GM08714 (cell line): ENCODE data around the gene GID4.

Experiments
- H3K4me3 ChIP-seq: fragments of 200-500 bp; sonication (Bioruptor generic); 2 replicates; pipeline ENCODE4 v1.5.1; 2014; ENCODE audit warnings: mild to moderate bottlenecking, low read length, inconsistent platforms
- ZNF274 ChIP-seq: IDR thresholded peaks from 2 replicates; pipeline ENCODE4 v1.6.1; 2012; ENCODE audit warnings: mild to moderate bottlenecking, low read depth, low read length

GID4 gene

GRCh38 chr17:18079543-18079942, 40.3 kb downstream of the GID4 start:
- TF ChIP-seq ZNF274, result no peak
- H3K4me3 ChIP-seq, result no peak overlapping the region

GRCh38 chr17:18084256-18084655, 45.0 kb downstream of the GID4 start:
- TF ChIP-seq ZNF274, result no peak
- no peak overlapping the region for H3K4me3 ChIP-seq

- H3K4me3 ChIP-seq, result peak within 1 kb of the TSS; percentile 82
- TF ChIP-seq ZNF274, result no peak
Observed at GRCh38 chr17:18087610-18088491, 48.6 kb downstream of the GID4 start, which contains the start of gene DRG2. Gene DRG2 (plus strand): TSS chr17:18087948. CDS start chr17:18088024, 76 bp downstream.

- H3K4me3 ChIP-seq, result no peak overlapping the region
- no peak for TF ChIP-seq ZNF274
Observed at GRCh38 chr17:18089613-18090012, 50.4 kb downstream of the GID4 start.

- TF ChIP-seq ZNF274, result no peak
- no peak overlapping the region for H3K4me3 ChIP-seq
Observed at GRCh38 chr17:18093616-18094408, 54.6 kb downstream of the GID4 start.

GRCh38 chr17:18094409-18094807, 55.2 kb downstream of the GID4 start:
- no peak for TF ChIP-seq ZNF274
- no peak overlapping the region for H3K4me3 ChIP-seq

GRCh38 chr17:18099516-18099915, 60.3 kb downstream of the GID4 start:
- no peak for TF ChIP-seq ZNF274
- no peak overlapping the region for H3K4me3 ChIP-seq

GRCh38 chr17:18100616-18101015, 61.4 kb downstream of the GID4 start:
- no peak overlapping the region for H3K4me3 ChIP-seq
- no peak for TF ChIP-seq ZNF274

- no peak for TF ChIP-seq ZNF274
- no peak overlapping the region for H3K4me3 ChIP-seq
Observed at GRCh38 chr17:18101828-18102227, 62.6 kb downstream of the GID4 start.

GRCh38 chr17:18102640-18103039, 63.4 kb downstream of the GID4 start:
- no peak for TF ChIP-seq ZNF274
- no peak overlapping the region for H3K4me3 ChIP-seq

GRCh38 chr17:18105027-18105426, 65.8 kb downstream of the GID4 start:
- TF ChIP-seq ZNF274, result no peak
- no peak overlapping the region for H3K4me3 ChIP-seq

- H3K4me3 ChIP-seq, result no peak overlapping the region
- no peak for TF ChIP-seq ZNF274
Observed at GRCh38 chr17:18105595-18105994, 66.4 kb downstream of the GID4 start.

- no peak overlapping the region for H3K4me3 ChIP-seq
- no peak for TF ChIP-seq ZNF274
Observed at GRCh38 chr17:18106211-18106610, 67.0 kb downstream of the GID4 start.

GRCh38 chr17:18107061-18107790, 68.0 kb downstream of the GID4 start:
- H3K4me3 ChIP-seq, result no peak overlapping the region

GRCh38 chr17:18107971-18108370, 68.8 kb downstream of the GID4 start:
- H3K4me3 ChIP-seq, result no peak overlapping the region
- no peak for TF ChIP-seq ZNF274

More at GRCh38 chr17:18107061-18107790, 68.0 kb downstream of the GID4 start:
- TF ChIP-seq ZNF274, result no peak
